Stromal cell of bone marrow (primary cell): Measurements from ENCODE around the gene FBXW2.
A peak's percentile ranks its signal among the peaks of the same experiment; 100 is the strongest.

Experiments used
- DNase-seq: peaks from one replicate; pipeline ENCODE4 v3.0.0-alpha.2; 2012; ENCODE audit warnings: low read depth

FBXW2 gene

GRCh38 chr9:120742951-120743416 is 50.2 kb downstream of the FBXW2 start:
- no peak for DNase-seq

GRCh38 chr9:120741701-120742100 is 51.5 kb downstream of the FBXW2 start:
- DNase-seq = no peak

GRCh38 chr9:120741191-120741590 is 52.0 kb downstream of the FBXW2 start:
- DNase-seq = no peak

- no peak for DNase-seq
Measured at GRCh38 chr9:120740132-120740531, 53.1 kb downstream of the FBXW2 start.

GRCh38 chr9:120737416-120738165 is 55.6 kb downstream of the FBXW2 start:
- DNase-seq = no peak

GRCh38 chr9:120736881-120737280 is 56.3 kb downstream of the FBXW2 start:
- no peak for DNase-seq

GRCh38 chr9:120735415-120736126 is 57.6 kb downstream of the FBXW2 start:
- no peak for DNase-seq

GRCh38 chr9:120734607-120735410 is 58.4 kb downstream of the FBXW2 start:
- DNase-seq = no peak

GRCh38 chr9:120733190-120733589 is 60.0 kb downstream of the FBXW2 start:
- DNase-seq = peak; percentile 73

GRCh38 chr9:120730654-120731514 is 62.3 kb downstream of the FBXW2 start:
- peak; percentile 76 for DNase-seq

- no peak for DNase-seq
Measured at GRCh38 chr9:120729791-120730241, 63.4 kb downstream of the FBXW2 start.

- DNase-seq = no peak
Measured at GRCh38 chr9:120726484-120726883, 66.7 kb downstream of the FBXW2 start.

GRCh38 chr9:120725907-120726306 is 67.3 kb downstream of the FBXW2 start:
- no peak for DNase-seq

- DNase-seq = no peak
Measured at GRCh38 chr9:120724757-120725400, 68.3 kb downstream of the FBXW2 start.

GRCh38 chr9:120723565-120723964 is 69.7 kb downstream of the FBXW2 start:
- peak; percentile 71 for DNase-seq

GRCh38 chr9:120720404-120720803 is 72.8 kb downstream of the FBXW2 start:
- DNase-seq = no peak

GRCh38 chr9:120718316-120718715 is 74.9 kb downstream of the FBXW2 start:
- no peak for DNase-seq

- DNase-seq = no peak
Measured at GRCh38 chr9:120717176-120717575, 76.0 kb downstream of the FBXW2 start.

GRCh38 chr9:120716483-120716882 is 76.7 kb downstream of the FBXW2 start:
- no peak for DNase-seq

- DNase-seq = peak; percentile 76
Measured at GRCh38 chr9:120715389-120715924, 77.8 kb downstream of the FBXW2 start.
